Measurements from ENCODE around the gene UNC13B. TPM values are rescaled to one million over a fixed set of nuclear protein-coding genes. Genes with fewer than 3 reads are reported as not detected.

UNC13B gene
- total and polyA plus RNA-seq, 2 donors (not counting 1 experiment from before 2014, with no cell fraction given) = 0.19 to 0.25 TPM

DNA sequence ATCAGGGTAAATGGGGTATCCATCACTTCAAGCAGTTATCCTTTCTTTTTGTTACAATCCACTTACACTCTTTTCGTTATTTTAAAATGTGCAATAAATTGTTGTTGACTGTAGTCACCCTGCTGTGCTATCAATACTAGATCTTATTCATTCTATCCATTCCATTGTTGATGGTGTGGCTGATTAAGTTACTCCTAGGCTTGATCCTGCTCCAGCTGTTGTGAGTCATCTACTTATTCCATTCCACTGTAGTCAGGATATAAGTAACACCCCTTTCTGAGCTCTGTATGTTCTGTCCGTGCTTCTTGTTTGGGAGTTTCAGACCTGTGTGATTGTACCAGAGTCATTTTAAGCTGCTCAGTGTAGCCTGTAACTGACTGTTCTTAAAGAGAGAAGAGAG, 205.6 kb downstream of the UNC13B start:
- no peaks in the 10 kb centered on the region for H3K9me3 Mint-ChIP-seq (ENCODE audit: insufficient read depth)
- H3K4me3 ChIP-seq (ENCODE audit: control extremely low read depth in 1 of 5, extremely low read depth in 1 of 5, insufficient read depth in 1 of 5, low read depth in 2 of 5, low read length in 4 of 5) = no peak overlapping the region
- no CpG with 5 or more reads among the region's 2 CpGs for WGBS (ENCODE audit: insufficient coverage)
- H3K4me1 ChIP-seq (ENCODE audit: control insufficient read depth in 2 of 2, insufficient read depth in 2 of 2, low read length in 2 of 2) = no peaks in the 10 kb centered on the region
- no peaks in the 10 kb centered on the region for H3K36me3 ChIP-seq (replicated peaks in 1 of 2; ENCODE audit: control extremely low read depth in 1 of 2, control insufficient read depth in 1 of 2, extremely low read depth in 1 of 2, insufficient read depth in 2 of 2, low read length in 1 of 2)
- no peak overlapping the region for H3K9ac ChIP-seq (ENCODE audit: low read length)
- no peak overlapping the region for H3K27ac Mint-ChIP-seq
- intact Hi-C loops (cut with micrococcal nuclease) = no loop called here
- peaks cover 14% of the 10 kb centered on the region for H3K27me3 Mint-ChIP-seq
- H3K27ac ChIP-seq (ENCODE audit: low read length in 2 of 2) = no peak overlapping the region
- no peak for ATAC-seq (ENCODE audit: low read depth)
- peaks cover 0 to 7% (median 0%) of the 10 kb centered on the region in 4 experiments for H3K27me3 ChIP-seq (replicated peaks in 1 of 4; ENCODE audit: control extremely low read depth in 1 of 4, control insufficient read depth in 3 of 4, insufficient read depth in 4 of 4, low read length in 3 of 4)
- no peak overlapping the region for H2AFZ ChIP-seq (ENCODE audit: insufficient read depth, low read depth, low read length, poor library complexity, severe bottlenecking)
- TF ChIP-seq, protein P1, sequence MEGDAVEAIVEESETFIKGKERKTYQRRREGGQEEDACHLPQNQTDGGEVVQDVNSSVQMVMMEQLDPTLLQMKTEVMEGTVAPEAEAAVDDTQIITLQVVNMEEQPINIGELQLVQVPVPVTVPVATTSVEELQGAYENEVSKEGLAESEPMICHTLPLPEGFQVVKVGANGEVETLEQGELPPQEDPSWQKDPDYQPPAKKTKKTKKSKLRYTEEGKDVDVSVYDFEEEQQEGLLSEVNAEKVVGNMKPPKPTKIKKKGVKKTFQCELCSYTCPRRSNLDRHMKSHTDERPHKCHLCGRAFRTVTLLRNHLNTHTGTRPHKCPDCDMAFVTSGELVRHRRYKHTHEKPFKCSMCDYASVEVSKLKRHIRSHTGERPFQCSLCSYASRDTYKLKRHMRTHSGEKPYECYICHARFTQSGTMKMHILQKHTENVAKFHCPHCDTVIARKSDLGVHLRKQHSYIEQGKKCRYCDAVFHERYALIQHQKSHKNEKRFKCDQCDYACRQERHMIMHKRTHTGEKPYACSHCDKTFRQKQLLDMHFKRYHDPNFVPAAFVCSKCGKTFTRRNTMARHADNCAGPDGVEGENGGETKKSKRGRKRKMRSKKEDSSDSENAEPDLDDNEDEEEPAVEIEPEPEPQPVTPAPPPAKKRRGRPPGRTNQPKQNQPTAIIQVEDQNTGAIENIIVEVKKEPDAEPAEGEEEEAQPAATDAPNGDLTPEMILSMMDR (IDR thresholded peaks at IDR 0.05) = no peak
- TF ChIP-seq EZH2 (IDR thresholded peaks at IDR 0.05; ENCODE audit: borderline replicate concordance, insufficient read depth, low read depth, low read length, poor library complexity, severe bottlenecking) = no peak
- no peak overlapping the region for H3K4me3 Mint-ChIP-seq
- H3K4me2 ChIP-seq (replicated peaks; ENCODE audit: low read depth, low read length, poor library complexity, severe bottlenecking) = no peak overlapping the region
- H3K79me2 ChIP-seq (ENCODE audit: control insufficient read depth, insufficient read depth, low read length) = no peaks in the 10 kb centered on the region
- no peaks in the 10 kb centered on the region for H4K20me1 ChIP-seq (ENCODE audit: control insufficient read depth, insufficient read depth, low read length, poor library complexity, severe bottlenecking)
- no peak for DNase-seq
- H3K4me1 Mint-ChIP-seq = no peaks in the 10 kb centered on the region
- CTCF ChIA-PET = no interaction called here
- POLR2A ChIA-PET = no interaction called here
- H3K9me3 ChIP-seq (ENCODE audit: control extremely low read depth in 1 of 3, control insufficient read depth in 2 of 3, insufficient read depth in 1 of 3, low read length in 2 of 3) = no peaks in the 10 kb centered on the region

DNA sequence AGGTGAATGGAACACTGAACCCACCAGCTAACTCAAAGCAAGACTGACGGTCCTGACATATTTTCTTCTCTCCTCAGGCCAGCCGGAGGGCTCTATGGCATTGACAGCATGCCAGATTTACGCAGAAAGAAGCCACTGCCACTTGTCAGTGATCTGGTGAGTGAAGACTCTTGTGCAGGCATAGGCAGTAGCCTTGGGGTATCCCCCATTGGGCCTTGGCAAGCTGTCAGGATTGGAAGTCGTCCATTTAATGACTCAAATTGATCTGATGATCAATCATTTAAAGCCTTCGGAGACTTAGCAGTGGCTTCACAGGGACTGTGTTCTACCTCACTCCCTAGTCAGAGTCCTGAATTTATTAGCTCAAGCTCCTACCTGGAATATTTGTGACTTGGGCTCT, 208.4 kb downstream of the UNC13B start:
- peaks cover 0 to 5% (median 0%) of the 10 kb centered on the region in 4 experiments for H3K27me3 ChIP-seq (replicated peaks in 1 of 4; ENCODE audit: control extremely low read depth in 1 of 4, control insufficient read depth in 3 of 4, insufficient read depth in 4 of 4, low read length in 3 of 4)
- ATAC-seq (ENCODE audit: low read depth) = no peak
- H3K9me3 ChIP-seq (ENCODE audit: control extremely low read depth in 1 of 3, control insufficient read depth in 2 of 3, insufficient read depth in 1 of 3, low read length in 2 of 3) = no peaks in the 10 kb centered on the region
- peaks cover 14% of the 10 kb centered on the region for H3K27me3 Mint-ChIP-seq
- no peak overlapping the region for H3K4me3 ChIP-seq (ENCODE audit: control extremely low read depth in 1 of 5, extremely low read depth in 1 of 5, insufficient read depth in 1 of 5, low read depth in 2 of 5, low read length in 4 of 5)
- TF ChIP-seq, protein P1 (IDR thresholded peaks at IDR 0.05) = no peak
- no peak for TF ChIP-seq EZH2 (IDR thresholded peaks at IDR 0.05; ENCODE audit: borderline replicate concordance, insufficient read depth, low read depth, low read length, poor library complexity, severe bottlenecking)
- CTCF ChIA-PET = no interaction called here
- POLR2A ChIA-PET = no interaction called here
- H3K27ac Mint-ChIP-seq = no peak overlapping the region
- DNase-seq = no peak
- H3K4me2 ChIP-seq (replicated peaks; ENCODE audit: low read depth, low read length, poor library complexity, severe bottlenecking) = no peak overlapping the region
- H3K9me3 Mint-ChIP-seq (ENCODE audit: insufficient read depth) = no peaks in the 10 kb centered on the region
- no peak overlapping the region for H3K27ac ChIP-seq (ENCODE audit: low read length in 2 of 2)
- intact Hi-C loops (cut with micrococcal nuclease) = no loop called here
- H3K9ac ChIP-seq (ENCODE audit: low read length) = no peak overlapping the region
- no peaks in the 10 kb centered on the region for H3K4me1 Mint-ChIP-seq
- 87% methylated on average over 4 of the region's 5 CpGs for WGBS (ENCODE audit: insufficient coverage)
- no peaks in the 10 kb centered on the region for H4K20me1 ChIP-seq (ENCODE audit: control insufficient read depth, insufficient read depth, low read length, poor library complexity, severe bottlenecking)
- no peak overlapping the region for H3K4me3 Mint-ChIP-seq
- no peaks in the 10 kb centered on the region for H3K36me3 ChIP-seq (replicated peaks in 1 of 2; ENCODE audit: control extremely low read depth in 1 of 2, control insufficient read depth in 1 of 2, extremely low read depth in 1 of 2, insufficient read depth in 2 of 2, low read length in 1 of 2)
- H3K4me1 ChIP-seq (ENCODE audit: control insufficient read depth in 2 of 2, insufficient read depth in 2 of 2, low read length in 2 of 2) = no peaks in the 10 kb centered on the region
- H2AFZ ChIP-seq (ENCODE audit: insufficient read depth, low read depth, low read length, poor library complexity, severe bottlenecking) = no peak overlapping the region
- no peaks in the 10 kb centered on the region for H3K79me2 ChIP-seq (ENCODE audit: control insufficient read depth, insufficient read depth, low read length)

All from B cell (primary cell).